ENCODE measurements around the gene LYZL6. TPM values are rescaled to one million over a fixed set of nuclear protein-coding genes. Genes with fewer than 3 reads are reported as not detected.

Gene LYZL6
- total RNA-seq, 1 experiment from 2014 or later = not detected

- no peaks in the 10 kb centered on the region for H3K27me3 ChIP-seq (ENCODE audit: control insufficient read depth, insufficient read depth, low read length)
- DNase-seq (ENCODE audit: low read depth, low spot score) = no peak
- no peaks in the 10 kb centered on the region for H3K9me3 ChIP-seq (ENCODE audit: control insufficient read depth, insufficient read depth, low read depth, low read length)
- H3K4me3 ChIP-seq (ENCODE audit: low read depth in 2 of 2, low read length in 2 of 2) = no peak overlapping the region
- POLR2A ChIA-PET = no interaction called here
- CTCF ChIA-PET = no interaction called here
- H3K4me1 ChIP-seq (ENCODE audit: control insufficient read depth, insufficient read depth, low read length) = no peaks in the 10 kb centered on the region
- no peak overlapping the region for H3K27ac ChIP-seq (ENCODE audit: low read length)
- ATAC-seq = no peak
- H3K36me3 ChIP-seq (ENCODE audit: control insufficient read depth, insufficient read depth, low read length) = no peaks in the 10 kb centered on the region
- no peak for TF ChIP-seq CTCF (IDR thresholded peaks at IDR 0.05)
- TF ChIP-seq TCF7L2 (IDR thresholded peaks at IDR 0.05; ENCODE audit: low read depth, low read length) = no peak
- TF ChIP-seq POLR2AphosphoS5 (IDR thresholded peaks at IDR 0.05; ENCODE audit: low read depth, low read length) = no peak
- TF ChIP-seq REST (IDR thresholded peaks at IDR 0.05; ENCODE audit: insufficient read depth in 1 of 2, low read depth in 2 of 2, low read length in 1 of 2) = no peak
- no peak for TF ChIP-seq SIN3A (IDR thresholded peaks at IDR 0.05; ENCODE audit: borderline replicate concordance, insufficient read depth, low read depth, low read length)
- BruUV-seq (replicated peaks) = no TSS peak
- in situ Hi-C loops (cut with HindIII; ENCODE audit: low pct_unique_long_range_greater_than_20kb, low sequenced_read_pairs) = no loop called here
- intact Hi-C loops (cut with micrococcal nuclease; ENCODE audit: unreplicated experiment) = no loop called here
Measured at GRCh38 chr17:35915153-35915964, 28.2 kb downstream of the LYZL6 start.

- Histone ChIP-seq H3K27me3 (ENCODE audit: control insufficient read depth, insufficient read depth, low read length) (no peaks in the 10 kb centered on the region), H3K27ac (ENCODE audit: low read length) (no peak overlapping the region), H3K36me3 (ENCODE audit: control insufficient read depth, insufficient read depth, low read length) (no peaks in the 10 kb centered on the region), H3K4me1 (ENCODE audit: control insufficient read depth, insufficient read depth, low read length) (no peaks in the 10 kb centered on the region), H3K9me3 (ENCODE audit: control insufficient read depth, insufficient read depth, low read depth, low read length) (no peaks in the 10 kb centered on the region), H3K4me3 (ENCODE audit: low read depth in 2 of 2, low read length in 2 of 2) (no peak overlapping the region)
- in situ Hi-C loops (cut with HindIII; ENCODE audit: low pct_unique_long_range_greater_than_20kb, low sequenced_read_pairs) = no loop called here
- intact Hi-C loops (cut with micrococcal nuclease; ENCODE audit: unreplicated experiment) = no loop called here
- DNase-seq (ENCODE audit: low read depth, low spot score) (no peak), ATAC-seq (no peak)
- TF ChIP-seq SIN3A (IDR thresholded peaks at IDR 0.05; ENCODE audit: borderline replicate concordance, insufficient read depth, low read depth, low read length) (no peak), TCF7L2 (IDR thresholded peaks at IDR 0.05; ENCODE audit: low read depth, low read length) (no peak), POLR2AphosphoS5 (IDR thresholded peaks at IDR 0.05; ENCODE audit: low read depth, low read length) (no peak), CTCF (IDR thresholded peaks at IDR 0.05) (no peak), REST (IDR thresholded peaks at IDR 0.05; ENCODE audit: insufficient read depth in 1 of 2, low read depth in 2 of 2, low read length in 1 of 2) (no peak)
- ChIA-PET POLR2A (no interaction called here), CTCF (interaction anchor here (0.6 kb wide), 1 partner anchor 269 kb away, joined by 6 read pairs; no protein-coding TSS in a partner anchor)
- no TSS peak for BruUV-seq (replicated peaks)
Measured at GRCh38 chr17:35914354-35914753, 29.2 kb downstream of the LYZL6 start.
